IPS-20b (cell line): ENCODE measurements around the gene HNRNPU.

Source experiments
- H3K27ac ChIP-seq: one replicate; pipeline ENCODE4 v1.5.1; 2013; ENCODE audit warnings: low read length
- H3K27me3 ChIP-seq: 2 replicates; pipeline ENCODE4 v1.6.1; 2013; ENCODE audit warnings: mild to moderate bottlenecking, low read length, inconsistent platforms; ENCODE audit not compliant: insufficient read depth
- H3K36me3 ChIP-seq: 2 replicates; pipeline ENCODE4 v1.6.1; 2013; ENCODE audit warnings: low read depth, mild to moderate bottlenecking, inconsistent platforms, low read length, moderate library complexity; ENCODE audit not compliant: insufficient read depth
- H3K4me1 ChIP-seq: 2 replicates; pipeline ENCODE4 v1.6.1; 2013; ENCODE audit warnings: mild to moderate bottlenecking, control low read depth, inconsistent platforms, low read length, moderate library complexity; ENCODE audit not compliant: insufficient read depth
- H3K4me3 ChIP-seq: 2 replicates; pipeline ENCODE4 v1.5.1; 2013; ENCODE audit warnings: mild to moderate bottlenecking, low read length, inconsistent platforms
- H3K9ac ChIP-seq: 2 replicates; pipeline ENCODE4 v1.6.1; 2013; ENCODE audit warnings: low read depth, mild to moderate bottlenecking, inconsistent platforms, low read length, moderate library complexity
- H3K9me3 ChIP-seq: 2 replicates; pipeline ENCODE4 v1.6.1; 2013; ENCODE audit warnings: mild to moderate bottlenecking, low read depth, low read length, inconsistent platforms; ENCODE audit not compliant: insufficient read depth

HNRNPU gene

GRCh38 chr1:244861683-244862082 lies 2.7 kb downstream of the HNRNPU start:
- Histone ChIP-seq H3K27ac (no peak overlapping the region), H3K36me3 (peaks cover 67% of the 10 kb centered on the region), H3K9ac (peak overlapping the region; percentile 100; the same call in 1 of the 2 replicates), H3K4me3 (peak overlapping the region; percentile 100), H3K4me1 (peaks cover 19% of the 10 kb centered on the region; the same call in 1 of the 2 replicates), H3K9me3 (no peaks in the 10 kb centered on the region), H3K27me3 (no peaks in the 10 kb centered on the region)

GRCh38 chr1:244860914-244861610 lies 3.3 kb downstream of the HNRNPU start:
- Histone ChIP-seq H3K36me3 (peaks cover 73% of the 10 kb centered on the region), H3K27ac (no peak overlapping the region)

GRCh38 chr1:244860078-244860477 lies 4.3 kb downstream of the HNRNPU start:
- peak overlapping the region; percentile 100 for H3K4me3 ChIP-seq
- peaks cover 83% of the 10 kb centered on the region for H3K36me3 ChIP-seq
- H3K27me3 ChIP-seq: no peaks in the 10 kb centered on the region
- no peaks in the 10 kb centered on the region for H3K9me3 ChIP-seq
- H3K4me1 ChIP-seq: peaks cover 10% of the 10 kb centered on the region; the same call in 1 of the 2 replicates
- H3K27ac ChIP-seq: no peak overlapping the region
- peak overlapping the region; percentile 100; the same call in 1 of the 2 replicates for H3K9ac ChIP-seq

More at GRCh38 chr1:244860914-244861610, 3.3 kb downstream of the HNRNPU start:
- Histone ChIP-seq H3K9me3 (no peaks in the 10 kb centered on the region), H3K4me3 (peak overlapping the region; percentile 100), H3K9ac (peak overlapping the region; percentile 100; the same call in 1 of the 2 replicates), H3K4me1 (peaks cover 19% of the 10 kb centered on the region; the same call in 1 of the 2 replicates), H3K27me3 (no peaks in the 10 kb centered on the region)

GRCh38 chr1:244858357-244858756 lies 6.0 kb downstream of the HNRNPU start:
- Histone ChIP-seq H3K4me1 (peaks cover 9% of the 10 kb centered on the region; the same call in 1 of the 2 replicates), H3K9ac (no peak overlapping the region), H3K9me3 (no peaks in the 10 kb centered on the region), H3K27ac (no peak overlapping the region), H3K36me3 (peaks cover 95% of the 10 kb centered on the region), H3K27me3 (no peaks in the 10 kb centered on the region), H3K4me3 (0 out of 2 replicates have a peak overlapping the region, but pooled peaks have one; percentile 10)

- Histone ChIP-seq H3K36me3 (peaks cover 100% of the 10 kb centered on the region), H3K27ac (no peak overlapping the region), H3K4me3 (0 out of 2 replicates have a peak overlapping the region, but pooled peaks have one; percentile 10), H3K9ac (no peak overlapping the region), H3K9me3 (no peaks in the 10 kb centered on the region), H3K27me3 (no peaks in the 10 kb centered on the region), H3K4me1 (peaks cover 9% of the 10 kb centered on the region; the same call in 1 of the 2 replicates)
Measured at GRCh38 chr1:244857761-244858160, 6.6 kb downstream of the HNRNPU start.

- H3K9me3 ChIP-seq: no peaks in the 10 kb centered on the region
- no peaks in the 10 kb centered on the region for H3K27me3 ChIP-seq
- no peak overlapping the region for H3K4me3 ChIP-seq
- H3K9ac ChIP-seq: no peak overlapping the region
- peaks cover 100% of the 10 kb centered on the region for H3K36me3 ChIP-seq
- no peaks in the 10 kb centered on the region for H3K4me1 ChIP-seq
- no peak overlapping the region for H3K27ac ChIP-seq
Measured at GRCh38 chr1:244854865-244855578, 9.3 kb downstream of the HNRNPU start.

- no peaks in the 10 kb centered on the region for H3K27me3 ChIP-seq
- H3K4me1 ChIP-seq: no peaks in the 10 kb centered on the region
- H3K9me3 ChIP-seq: no peaks in the 10 kb centered on the region
- H3K36me3 ChIP-seq: peaks cover 100% of the 10 kb centered on the region
- H3K27ac ChIP-seq: no peak overlapping the region
- H3K9ac ChIP-seq: no peak overlapping the region
- no peak overlapping the region for H3K4me3 ChIP-seq
Measured at GRCh38 chr1:244854166-244854565, 10.2 kb downstream of the HNRNPU start.

- H3K27ac ChIP-seq: no peak overlapping the region
- H3K4me1 ChIP-seq: no peaks in the 10 kb centered on the region
- peaks cover 100% of the 10 kb centered on the region for H3K36me3 ChIP-seq
- H3K9ac ChIP-seq: no peak overlapping the region
- H3K27me3 ChIP-seq: no peaks in the 10 kb centered on the region
- H3K4me3 ChIP-seq: no peak overlapping the region
- H3K9me3 ChIP-seq: no peaks in the 10 kb centered on the region
Measured at GRCh38 chr1:244852694-244853093, 11.6 kb downstream of the HNRNPU start.

GRCh38 chr1:244851546-244852231 lies 12.7 kb downstream of the HNRNPU start:
- H3K4me3 ChIP-seq: no peak overlapping the region
- H3K9me3 ChIP-seq: no peaks in the 10 kb centered on the region
- H3K27ac ChIP-seq: no peak overlapping the region
- no peaks in the 10 kb centered on the region for H3K27me3 ChIP-seq
- no peak overlapping the region for H3K9ac ChIP-seq
- no peaks in the 10 kb centered on the region for H3K4me1 ChIP-seq
- peaks cover 100% of the 10 kb centered on the region for H3K36me3 ChIP-seq

GRCh38 chr1:244850896-244851295 lies 13.4 kb downstream of the HNRNPU start:
- Histone ChIP-seq H3K9me3 (no peaks in the 10 kb centered on the region), H3K27me3 (no peaks in the 10 kb centered on the region), H3K36me3 (peaks cover 100% of the 10 kb centered on the region), H3K4me1 (no peaks in the 10 kb centered on the region), H3K4me3 (no peak overlapping the region), H3K27ac (no peak overlapping the region), H3K9ac (no peak overlapping the region)

GRCh38 chr1:244850099-244850852 lies 14.1 kb downstream of the HNRNPU start:
- H3K9me3 ChIP-seq: no peaks in the 10 kb centered on the region
- H3K27ac ChIP-seq: no peak overlapping the region
- H3K36me3 ChIP-seq: peaks cover 100% of the 10 kb centered on the region
- no peak overlapping the region for H3K9ac ChIP-seq
- no peaks in the 10 kb centered on the region for H3K27me3 ChIP-seq
- no peak overlapping the region for H3K4me3 ChIP-seq
- no peaks in the 10 kb centered on the region for H3K4me1 ChIP-seq
